ENCODE data around the gene SH3BP1. TPM values are rescaled to one million over a fixed set of nuclear protein-coding genes. Genes with fewer than 3 reads are reported as not detected.
A peak's percentile ranks its signal among the peaks of the same experiment; 100 is the strongest.

Gene SH3BP1
- total and polyA plus RNA-seq, 9 of the 15 experiments (the other 6 are each of a cell fraction or from before 2014, with no cell fraction given): 0.10 to 36.2 (median 10.4) TPM

DNA sequence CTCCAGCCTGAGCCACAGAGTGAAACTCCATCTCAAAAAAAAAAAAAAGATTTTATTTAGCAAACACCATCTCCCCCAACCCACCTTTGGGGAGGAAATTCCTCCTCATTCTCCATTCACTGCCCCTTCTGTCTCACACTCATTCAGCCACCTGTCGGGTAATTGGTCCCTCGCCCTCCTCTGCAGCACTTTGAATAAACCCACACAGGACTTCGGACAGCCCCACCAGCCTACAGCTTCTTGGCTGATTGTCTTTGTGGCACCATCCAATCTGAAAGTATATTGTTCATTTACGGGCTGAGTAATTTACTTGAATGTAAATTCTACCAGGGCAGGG is 38.3 kb upstream of the SH3BP1 start (continued):
- TF ChIP-seq, protein P1, sequence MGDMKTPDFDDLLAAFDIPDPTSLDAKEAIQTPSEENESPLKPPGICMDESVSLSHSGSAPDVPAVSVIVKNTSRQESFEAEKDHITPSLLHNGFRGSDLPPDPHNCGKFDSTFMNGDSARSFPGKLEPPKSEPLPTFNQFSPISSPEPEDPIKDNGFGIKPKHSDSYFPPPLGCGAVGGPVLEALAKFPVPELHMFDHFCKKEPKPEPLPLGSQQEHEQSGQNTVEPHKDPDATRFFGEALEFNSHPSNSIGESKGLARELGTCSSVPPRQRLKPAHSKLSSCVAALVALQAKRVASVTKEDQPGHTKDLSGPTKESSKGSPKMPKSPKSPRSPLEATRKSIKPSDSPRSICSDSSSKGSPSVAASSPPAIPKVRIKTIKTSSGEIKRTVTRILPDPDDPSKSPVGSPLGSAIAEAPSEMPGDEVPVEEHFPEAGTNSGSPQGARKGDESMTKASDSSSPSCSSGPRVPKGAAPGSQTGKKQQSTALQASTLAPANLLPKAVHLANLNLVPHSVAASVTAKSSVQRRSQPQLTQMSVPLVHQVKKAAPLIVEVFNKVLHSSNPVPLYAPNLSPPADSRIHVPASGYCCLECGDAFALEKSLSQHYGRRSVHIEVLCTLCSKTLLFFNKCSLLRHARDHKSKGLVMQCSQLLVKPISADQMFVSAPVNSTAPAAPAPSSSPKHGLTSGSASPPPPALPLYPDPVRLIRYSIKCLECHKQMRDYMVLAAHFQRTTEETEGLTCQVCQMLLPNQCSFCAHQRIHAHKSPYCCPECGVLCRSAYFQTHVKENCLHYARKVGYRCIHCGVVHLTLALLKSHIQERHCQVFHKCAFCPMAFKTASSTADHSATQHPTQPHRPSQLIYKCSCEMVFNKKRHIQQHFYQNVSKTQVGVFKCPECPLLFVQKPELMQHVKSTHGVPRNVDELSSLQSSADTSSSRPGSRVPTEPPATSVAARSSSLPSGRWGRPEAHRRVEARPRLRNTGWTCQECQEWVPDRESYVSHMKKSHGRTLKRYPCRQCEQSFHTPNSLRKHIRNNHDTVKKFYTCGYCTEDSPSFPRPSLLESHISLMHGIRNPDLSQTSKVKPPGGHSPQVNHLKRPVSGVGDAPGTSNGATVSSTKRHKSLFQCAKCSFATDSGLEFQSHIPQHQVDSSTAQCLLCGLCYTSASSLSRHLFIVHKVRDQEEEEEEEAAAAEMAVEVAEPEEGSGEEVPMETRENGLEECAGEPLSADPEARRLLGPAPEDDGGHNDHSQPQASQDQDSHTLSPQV (IDR thresholded peaks at IDR 0.05): no peak

DNA sequence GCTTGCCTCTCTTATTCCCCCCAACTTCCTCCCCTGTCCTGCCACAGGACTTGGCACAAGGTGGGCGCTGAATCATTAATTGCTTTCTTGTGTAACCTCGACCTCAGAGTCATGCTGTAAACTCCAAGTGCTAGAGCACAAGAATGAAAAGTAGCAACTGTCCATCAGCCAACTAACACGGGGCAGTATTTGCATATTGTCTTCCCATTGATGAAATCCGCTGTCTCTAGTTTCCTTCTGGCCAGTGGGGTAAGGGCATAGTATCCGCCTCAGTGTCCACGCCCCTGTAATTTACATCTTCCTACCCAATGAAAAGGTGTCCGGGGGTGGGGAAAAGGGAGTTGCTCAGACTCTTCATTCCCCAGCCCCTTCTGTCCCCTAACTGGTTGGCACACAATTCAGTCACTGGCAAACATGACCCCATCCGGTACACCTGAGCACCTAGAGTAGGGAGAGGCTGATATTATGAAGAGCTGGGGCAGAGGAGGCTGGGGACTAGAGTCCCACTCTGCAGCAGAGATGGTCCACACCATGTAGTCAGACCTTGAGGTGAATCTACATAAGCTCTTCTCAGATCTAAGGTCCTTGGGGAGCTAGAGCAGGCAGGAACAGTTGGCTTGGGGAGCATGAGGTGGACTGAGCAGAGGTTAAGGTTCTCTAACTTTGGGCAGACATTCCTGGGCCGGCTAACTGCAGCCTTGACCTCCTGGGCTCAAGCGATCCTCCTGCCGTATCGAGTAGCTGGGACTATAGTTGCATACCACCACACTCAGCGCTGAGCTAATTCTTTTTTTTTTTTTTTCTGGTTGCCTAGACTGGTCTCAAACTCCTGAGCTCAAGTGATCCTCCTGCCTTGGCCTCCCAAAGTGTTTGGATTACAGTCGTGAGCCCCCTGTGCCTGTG is 37.7 kb upstream of the SH3BP1 start:
- no peaks in the 10 kb centered on the region for H3K79me2 ChIP-seq (ENCODE audit: control insufficient read depth, insufficient read depth, low read length)
- peak overlapping the region; percentile 72 for H3K4me2 ChIP-seq (ENCODE audit: insufficient read depth, low read length)
- ChIA-PET POLR2A (interaction anchor here (0.7 to 1.3 kb wide), 4 partner anchors 10 to 276 kb away, joined by 3 to 4 read pairs (median 4); no protein-coding TSS in a partner anchor), CTCF (ENCODE audit: low intra/inter-chr PET ratio) (no interaction called here)
- H3K4me1 ChIP-seq (replicated peaks in 1 of 2; ENCODE audit: control insufficient read depth in 2 of 2, insufficient read depth in 2 of 2, low read length in 2 of 2): peaks cover 10 to 20% of the 10 kb centered on the region in 2 experiments; a peak in 4 of 5 replicates
- H3K36me3 ChIP-seq (ENCODE audit: control insufficient read depth, insufficient read depth, low read length): no peaks in the 10 kb centered on the region
- H3K4me3 ChIP-seq: no peak overlapping the region
- ATAC-seq: peak; percentile 100
- peak overlapping the region; percentile 93 for H2AFZ ChIP-seq (ENCODE audit: low read depth, low read length)
- peak in 2 of 4 experiments; percentile 81 to 82 for DNase-seq (ENCODE audit: extremely low read depth in 1 of 4, low spot score in 3 of 4)
- H3K9ac ChIP-seq (ENCODE audit: insufficient read depth in 1 of 2, low read depth in 2 of 2, low read length in 2 of 2): peak overlapping the region; percentile 31 to 64; a peak in 3 of 4 replicates
- H3K27ac ChIP-seq (ENCODE audit: extremely low read depth, low read depth, low read length): peak overlapping the region; percentile 50; the same call in 2 of the 3 replicates
- peak; percentile 97 for FAIRE-seq
- H3K27me3 ChIP-seq (ENCODE audit: control insufficient read depth in 2 of 2, insufficient read depth in 2 of 2, low read length in 2 of 2): no peaks in the 10 kb centered on the region
- BruUV-seq (replicated peaks): no TSS peak
- no peaks in the 10 kb centered on the region for H3K9me1 ChIP-seq (ENCODE audit: control insufficient read depth, insufficient read depth, low read length)
- WGBS (ENCODE audit: insufficient coverage, low coverage, missing lambda C conversion rate): 25% methylated on average over 12 of the region's 14 CpGs
- intact Hi-C loops (cut with micrococcal nuclease): no loop called here
- no peaks in the 10 kb centered on the region for H3K9me3 ChIP-seq (replicated peaks; ENCODE audit: control insufficient read depth, insufficient read depth, low read depth, low read length)
- in situ Hi-C loops (cut with MboI): loop anchor here (5.0 kb wide), 1 partner anchor 69 kb away; no protein-coding TSS in a partner anchor
- H4K20me1 ChIP-seq (replicated peaks; ENCODE audit: control insufficient read depth, insufficient read depth, low read length): no peaks in the 10 kb centered on the region
- TF ChIP-seq SIN3B (IDR thresholded peaks at IDR 0.05; ENCODE audit: low read depth): no peak
- 0 out of 4 replicates have a peak, but pooled peaks of 1 of the 2 experiments have one; percentile 30 for TF ChIP-seq TEAD1 (CRISPR knock-in tag; IDR thresholded peaks at IDR 0.05)
- no peak for TF ChIP-seq GATAD2B (IDR thresholded peaks at IDR 0.05; ENCODE audit: borderline replicate concordance)
- no peak for TF ChIP-seq ZKSCAN3 (CRISPR knock-in tag; IDR thresholded peaks at IDR 0.05)
- TF ChIP-seq NR3C1 (CRISPR knock-in tag; IDR thresholded peaks at IDR 0.05): no peak
- TF ChIP-seq KLF16 (IDR thresholded peaks at IDR 0.05): no peak
- TF ChIP-seq ZNF384 (IDR thresholded peaks at IDR 0.05; ENCODE audit: low read depth, low read length): no peak
- TF ChIP-seq HLTF (IDR thresholded peaks at IDR 0.05): no peak
- no peak for TF ChIP-seq ZSCAN32 (CRISPR knock-in tag; IDR thresholded peaks at IDR 0.05)
- TF ChIP-seq, protein P2, sequence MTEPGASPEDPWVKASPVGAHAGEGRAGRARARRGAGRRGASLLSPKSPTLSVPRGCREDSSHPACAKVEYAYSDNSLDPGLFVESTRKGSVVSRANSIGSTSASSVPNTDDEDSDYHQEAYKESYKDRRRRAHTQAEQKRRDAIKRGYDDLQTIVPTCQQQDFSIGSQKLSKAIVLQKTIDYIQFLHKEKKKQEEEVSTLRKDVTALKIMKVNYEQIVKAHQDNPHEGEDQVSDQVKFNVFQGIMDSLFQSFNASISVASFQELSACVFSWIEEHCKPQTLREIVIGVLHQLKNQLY (CRISPR knock-in tag; conservative IDR thresholded peaks at IDR 0.05): no peak
- no peak for TF ChIP-seq KDM1A (IDR thresholded peaks at IDR 0.05)
- TF ChIP-seq, protein P3, sequence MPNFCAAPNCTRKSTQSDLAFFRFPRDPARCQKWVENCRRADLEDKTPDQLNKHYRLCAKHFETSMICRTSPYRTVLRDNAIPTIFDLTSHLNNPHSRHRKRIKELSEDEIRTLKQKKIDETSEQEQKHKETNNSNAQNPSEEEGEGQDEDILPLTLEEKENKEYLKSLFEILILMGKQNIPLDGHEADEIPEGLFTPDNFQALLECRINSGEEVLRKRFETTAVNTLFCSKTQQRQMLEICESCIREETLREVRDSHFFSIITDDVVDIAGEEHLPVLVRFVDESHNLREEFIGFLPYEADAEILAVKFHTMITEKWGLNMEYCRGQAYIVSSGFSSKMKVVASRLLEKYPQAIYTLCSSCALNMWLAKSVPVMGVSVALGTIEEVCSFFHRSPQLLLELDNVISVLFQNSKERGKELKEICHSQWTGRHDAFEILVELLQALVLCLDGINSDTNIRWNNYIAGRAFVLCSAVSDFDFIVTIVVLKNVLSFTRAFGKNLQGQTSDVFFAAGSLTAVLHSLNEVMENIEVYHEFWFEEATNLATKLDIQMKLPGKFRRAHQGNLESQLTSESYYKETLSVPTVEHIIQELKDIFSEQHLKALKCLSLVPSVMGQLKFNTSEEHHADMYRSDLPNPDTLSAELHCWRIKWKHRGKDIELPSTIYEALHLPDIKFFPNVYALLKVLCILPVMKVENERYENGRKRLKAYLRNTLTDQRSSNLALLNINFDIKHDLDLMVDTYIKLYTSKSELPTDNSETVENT (CRISPR knock-in tag; IDR thresholded peaks at IDR 0.05): no peak
